Measurements from ENCODE around the gene C3orf70. TPM values are rescaled to one million over a fixed set of nuclear protein-coding genes. Genes with fewer than 3 reads are reported as not detected.
A peak's percentile ranks its signal among the peaks of the same experiment; 100 is the strongest.

The C3orf70 gene
- total and polyA plus RNA-seq, 12 donors: 0.75 to 2.2 (median 1.7) TPM

DNA sequence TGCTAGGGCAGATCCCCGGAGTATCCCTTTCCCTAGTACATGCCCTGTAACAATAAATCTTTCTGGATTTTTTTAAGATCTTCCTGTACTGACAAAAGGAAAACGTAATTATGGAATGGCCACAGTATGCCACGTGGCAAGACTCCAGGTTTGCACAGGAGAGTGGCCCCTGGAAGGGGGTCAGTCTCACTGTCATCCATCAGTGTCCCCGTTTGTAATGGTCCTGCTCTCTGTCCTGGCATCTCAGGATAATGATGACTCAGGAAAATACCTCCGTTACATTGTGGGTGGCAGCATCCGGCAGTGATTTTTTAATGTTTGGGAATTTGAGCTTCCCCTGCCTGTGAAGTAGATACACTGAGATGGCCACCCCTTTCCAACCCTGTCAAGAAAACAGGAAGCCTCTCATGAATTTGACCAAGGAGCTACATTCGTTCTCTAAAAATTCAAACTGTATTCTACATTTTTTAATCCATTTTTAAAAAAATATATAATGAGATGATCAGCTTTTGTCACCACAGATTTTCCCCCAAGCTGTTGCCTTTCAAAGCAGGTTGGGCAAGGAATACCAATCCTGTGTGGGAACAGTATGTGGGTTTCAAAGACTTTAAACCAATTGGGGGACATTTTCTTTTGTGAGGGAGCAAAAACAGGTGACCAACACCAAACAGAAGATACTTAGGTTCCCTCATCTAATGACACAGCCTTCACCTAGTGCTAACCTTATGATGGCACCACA lies 110.4 kb downstream of the C3orf70 start:
- H3K4me1 ChIP-seq: peaks cover 0 to 47% (median 26%) of the 10 kb centered on the region in 9 donors
- intact Hi-C loops (cut with DNase I): no loop called here
- DNase-seq (no peak), ATAC-seq (no peak)
- TF ChIP-seq, protein P1, sequence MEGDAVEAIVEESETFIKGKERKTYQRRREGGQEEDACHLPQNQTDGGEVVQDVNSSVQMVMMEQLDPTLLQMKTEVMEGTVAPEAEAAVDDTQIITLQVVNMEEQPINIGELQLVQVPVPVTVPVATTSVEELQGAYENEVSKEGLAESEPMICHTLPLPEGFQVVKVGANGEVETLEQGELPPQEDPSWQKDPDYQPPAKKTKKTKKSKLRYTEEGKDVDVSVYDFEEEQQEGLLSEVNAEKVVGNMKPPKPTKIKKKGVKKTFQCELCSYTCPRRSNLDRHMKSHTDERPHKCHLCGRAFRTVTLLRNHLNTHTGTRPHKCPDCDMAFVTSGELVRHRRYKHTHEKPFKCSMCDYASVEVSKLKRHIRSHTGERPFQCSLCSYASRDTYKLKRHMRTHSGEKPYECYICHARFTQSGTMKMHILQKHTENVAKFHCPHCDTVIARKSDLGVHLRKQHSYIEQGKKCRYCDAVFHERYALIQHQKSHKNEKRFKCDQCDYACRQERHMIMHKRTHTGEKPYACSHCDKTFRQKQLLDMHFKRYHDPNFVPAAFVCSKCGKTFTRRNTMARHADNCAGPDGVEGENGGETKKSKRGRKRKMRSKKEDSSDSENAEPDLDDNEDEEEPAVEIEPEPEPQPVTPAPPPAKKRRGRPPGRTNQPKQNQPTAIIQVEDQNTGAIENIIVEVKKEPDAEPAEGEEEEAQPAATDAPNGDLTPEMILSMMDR (IDR thresholded peaks at IDR 0.05): no peak
- 69 to 76% methylated on average over 7 of the region's 7 CpGs for WGBS, 2 donors
- no peaks in the 10 kb centered on the region for H3K27me3 ChIP-seq
- no peak overlapping the region for H3K27ac ChIP-seq
- peaks cover 0 to 4% (median 0%) of the 10 kb centered on the region in 9 donors for H3K36me3 ChIP-seq
- H3K9me3 ChIP-seq: peaks cover 0 to 4% (median 0%) of the 10 kb centered on the region in 11 donors
- H3K4me3 ChIP-seq: no peak overlapping the region

DNA sequence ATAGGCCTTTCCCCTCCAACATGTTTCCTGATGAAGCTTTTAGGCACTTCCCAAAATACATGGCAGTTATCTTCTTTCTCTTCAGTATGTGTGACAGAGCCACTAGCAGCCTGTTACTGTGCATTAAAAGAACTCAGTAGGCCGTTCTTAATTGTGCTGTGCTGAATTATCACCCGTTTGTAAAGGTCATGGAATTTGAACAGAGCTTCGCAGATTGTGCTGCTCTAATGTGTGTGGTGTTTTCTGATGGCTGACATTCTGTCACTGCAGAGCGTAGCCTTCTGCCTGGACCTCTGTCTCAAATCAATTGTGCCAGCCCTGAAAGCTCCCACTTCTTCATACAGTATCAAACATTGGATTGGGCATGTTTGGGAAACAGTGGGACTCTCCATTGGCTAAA lies 111.3 kb downstream of the C3orf70 start:
- 57 to 70% methylated on average over 4 of the region's 4 CpGs for WGBS, 2 donors
- intact Hi-C loops (cut with DNase I): no loop called here
- H3K27ac ChIP-seq: peak overlapping the region in 3 of 10 donors; percentile 1 to 47 (median 30)

DNA sequence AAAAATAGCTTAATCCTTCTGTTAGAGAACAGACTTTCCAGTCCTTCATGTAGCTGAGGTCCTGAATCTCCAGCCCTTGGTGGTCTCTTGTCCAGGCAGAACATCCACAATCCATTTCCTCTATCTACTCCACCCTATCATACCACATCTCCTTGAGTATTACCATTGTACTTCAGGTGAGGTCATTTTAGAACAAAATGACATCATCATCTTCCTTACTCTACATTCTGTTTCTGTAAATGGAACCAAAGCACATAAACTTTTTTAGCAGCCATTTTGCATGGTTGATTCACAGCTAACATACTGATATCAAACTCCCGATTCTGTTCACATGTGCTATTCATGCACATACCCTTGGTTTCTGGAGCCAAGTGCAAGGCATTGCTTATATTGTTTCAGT lies 112.4 kb downstream of the C3orf70 start:
- TF ChIP-seq, protein P1 (IDR thresholded peaks at IDR 0.05): no peak
- Histone ChIP-seq H3K4me1 (peaks cover 0 to 30% (median 9%) of the 10 kb centered on the region in 9 donors), H3K27me3 (no peaks in the 10 kb centered on the region), H3K27ac (no peak overlapping the region), H3K36me3 (peaks cover 0 to 9% (median 0%) of the 10 kb centered on the region in 9 donors), H3K4me3 (no peak overlapping the region), H3K9me3 (peaks cover 0 to 22% (median 0%) of the 10 kb centered on the region in 11 donors)
- 90 to 94% methylated on average over 1 of the region's 1 CpG for WGBS, 2 donors
- intact Hi-C loops (cut with DNase I): no loop called here
- no peak for DNase-seq
- ATAC-seq: no peak

More for the DNA sequence above, 111.3 kb downstream of the C3orf70 start:
- H3K4me1 ChIP-seq: peaks cover 0 to 42% (median 20%) of the 10 kb centered on the region in 9 donors
- no peak for DNase-seq
- ATAC-seq: peak in 5 of 8 donors; percentile 37 to 80 (median 61)
- H3K36me3 ChIP-seq: peaks cover 0 to 4% (median 0%) of the 10 kb centered on the region in 9 donors
- TF ChIP-seq, protein P1 (IDR thresholded peaks at IDR 0.05): no peak
- no peaks in the 10 kb centered on the region for H3K27me3 ChIP-seq
- H3K9me3 ChIP-seq: peaks cover 0 to 13% (median 0%) of the 10 kb centered on the region in 11 donors
- no peak overlapping the region for H3K4me3 ChIP-seq

DNA sequence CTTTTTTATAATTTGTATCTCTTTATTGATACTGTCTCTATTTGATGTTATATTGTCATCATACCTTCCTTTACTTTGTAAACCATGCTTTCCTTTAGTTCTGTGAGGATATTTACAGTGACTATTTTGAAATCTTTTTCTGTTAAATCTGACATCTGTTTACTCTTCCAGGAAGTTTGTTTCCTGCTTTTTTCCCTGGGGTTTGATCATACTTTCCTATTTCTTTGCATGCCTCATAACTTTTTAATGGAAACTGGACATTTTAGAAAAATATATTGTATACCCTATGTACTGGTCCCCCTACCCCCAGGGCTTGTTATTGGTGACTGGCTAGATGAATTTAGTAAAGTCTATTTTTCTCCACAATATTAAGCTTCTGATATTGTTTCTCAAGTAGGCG lies 115.1 kb downstream of the C3orf70 start:
- H3K27ac ChIP-seq: peak overlapping the region in 1 of 10 donors; percentile 49
- no peaks in the 10 kb centered on the region for H3K27me3 ChIP-seq
- no peak overlapping the region for H3K4me3 ChIP-seq
- H3K36me3 ChIP-seq: peaks cover 0 to 17% (median 0%) of the 10 kb centered on the region in 9 donors
- no peak for DNase-seq
- H3K4me1 ChIP-seq: peaks cover 0 to 14% (median 0%) of the 10 kb centered on the region in 9 donors
- peaks cover 0 to 22% (median 0%) of the 10 kb centered on the region in 11 donors for H3K9me3 ChIP-seq
- ATAC-seq: no peak
- TF ChIP-seq, protein P1 (IDR thresholded peaks at IDR 0.05): no peak
- intact Hi-C loops (cut with DNase I): no loop called here
- WGBS, 2 donors: 95 to 96% methylated on average over 1 of the region's 1 CpG
